Measurements from ENCODE around the gene NDFIP1. TPM values are rescaled to one million over a fixed set of nuclear protein-coding genes. Genes with fewer than 3 reads are reported as not detected.

The NDFIP1 gene
- total and polyA plus RNA-seq, 2 of the 4 experiments (the other 2 are of a cell fraction) = 7.7 to 15.4 TPM

DNA sequence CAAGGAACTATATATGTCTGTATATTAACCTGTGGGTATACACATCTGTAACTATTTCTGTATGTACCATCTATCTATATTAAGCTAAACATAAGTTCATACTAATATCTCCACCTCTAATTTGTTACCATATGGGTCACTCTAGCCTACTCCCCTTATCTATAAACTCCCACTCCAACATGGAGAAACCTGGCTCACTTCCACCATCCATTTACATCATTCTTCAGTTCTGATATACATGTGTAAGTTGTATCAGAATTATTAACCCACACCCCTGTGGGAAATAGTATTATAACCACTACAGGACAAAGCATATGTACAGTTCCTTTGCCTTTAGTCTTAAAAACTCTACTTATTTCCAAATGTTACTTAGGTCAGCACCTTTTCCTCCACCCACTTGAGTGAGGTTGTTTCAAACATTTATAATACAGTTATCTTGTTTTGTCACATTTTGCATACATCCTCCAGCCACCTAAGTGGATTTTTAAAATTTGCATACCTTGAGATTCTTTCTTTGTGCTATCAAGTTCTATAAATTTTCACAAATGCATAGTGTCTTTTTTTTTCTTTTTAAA is 10.6 kb downstream of the NDFIP1 start:
- Histone ChIP-seq H4K8ac (ENCODE audit: low read depth in 2 of 2, low read length in 2 of 2) (no peak overlapping the region), H3K4ac (ENCODE audit: low read depth, low read length) (no peak overlapping the region), H3K14ac (replicated peaks; ENCODE audit: low read depth, low read length) (no peak overlapping the region), H3K79me1 (ENCODE audit: low read depth in 1 of 2, low read length in 2 of 2) (peaks cover 38 to 69% of the 10 kb centered on the region in 2 experiments), H4K91ac (ENCODE audit: insufficient read depth, low read depth, low read length) (no peak overlapping the region), H2BK20ac (ENCODE audit: low read depth, low read length) (no peak overlapping the region), H2BK5ac (ENCODE audit: low read depth, low read length, poor library complexity, severe bottlenecking) (no peak overlapping the region), H2BK120ac (ENCODE audit: low read depth, low read length) (no peak overlapping the region), H3K36me3 (ENCODE audit: control insufficient read depth, insufficient read depth, low read length) (peaks cover 4% of the 10 kb centered on the region), H2AK5ac (ENCODE audit: low read depth, low read length) (no peak overlapping the region), H3K18ac (ENCODE audit: low read depth, low read length) (no peak overlapping the region), H4K5ac (ENCODE audit: low read depth, low read length) (no peak overlapping the region), H3K4me2 (ENCODE audit: low read depth, low read length) (no peak overlapping the region), H3K23ac (ENCODE audit: low read depth, low read length) (no peak overlapping the region), H3K9me1 (ENCODE audit: insufficient read depth, low read length) (peaks cover 5% of the 10 kb centered on the region; the same call in 1 of the 2 replicates), H3K9ac (ENCODE audit: low read depth, low read length) (no peak overlapping the region), H2BK15ac (ENCODE audit: low read depth, low read length) (no peak overlapping the region), H3K27ac (ENCODE audit: insufficient read depth, low read length) (no peak overlapping the region), H3K9me3 (ENCODE audit: control insufficient read depth, insufficient read depth, low read length) (no peaks in the 10 kb centered on the region), H4K20me1 (ENCODE audit: insufficient read depth, low read length) (peaks cover 68% of the 10 kb centered on the region), H2AFZ (replicated peaks; ENCODE audit: low read length, poor library complexity) (no peak overlapping the region), H3K56ac (ENCODE audit: extremely low read depth, insufficient read depth, low read length) (no peak overlapping the region), H3K4me3 (ENCODE audit: insufficient read depth, low read depth, low read length) (no peak overlapping the region), H2AK9ac (replicated peaks; ENCODE audit: low read depth, low read length, poor library complexity) (no peak overlapping the region), H3K4me1 (ENCODE audit: control insufficient read depth, insufficient read depth, low read length) (peaks cover 4% of the 10 kb centered on the region; the same call in 1 of the 2 replicates), H3K27me3 (ENCODE audit: control insufficient read depth, insufficient read depth, low read length) (no peaks in the 10 kb centered on the region)
- POLR2A ChIA-PET (ENCODE audit: unreplicated experiment) = no interaction called here
- TF ChIP-seq, protein P1, sequence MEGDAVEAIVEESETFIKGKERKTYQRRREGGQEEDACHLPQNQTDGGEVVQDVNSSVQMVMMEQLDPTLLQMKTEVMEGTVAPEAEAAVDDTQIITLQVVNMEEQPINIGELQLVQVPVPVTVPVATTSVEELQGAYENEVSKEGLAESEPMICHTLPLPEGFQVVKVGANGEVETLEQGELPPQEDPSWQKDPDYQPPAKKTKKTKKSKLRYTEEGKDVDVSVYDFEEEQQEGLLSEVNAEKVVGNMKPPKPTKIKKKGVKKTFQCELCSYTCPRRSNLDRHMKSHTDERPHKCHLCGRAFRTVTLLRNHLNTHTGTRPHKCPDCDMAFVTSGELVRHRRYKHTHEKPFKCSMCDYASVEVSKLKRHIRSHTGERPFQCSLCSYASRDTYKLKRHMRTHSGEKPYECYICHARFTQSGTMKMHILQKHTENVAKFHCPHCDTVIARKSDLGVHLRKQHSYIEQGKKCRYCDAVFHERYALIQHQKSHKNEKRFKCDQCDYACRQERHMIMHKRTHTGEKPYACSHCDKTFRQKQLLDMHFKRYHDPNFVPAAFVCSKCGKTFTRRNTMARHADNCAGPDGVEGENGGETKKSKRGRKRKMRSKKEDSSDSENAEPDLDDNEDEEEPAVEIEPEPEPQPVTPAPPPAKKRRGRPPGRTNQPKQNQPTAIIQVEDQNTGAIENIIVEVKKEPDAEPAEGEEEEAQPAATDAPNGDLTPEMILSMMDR (conservative IDR thresholded peaks at IDR 0.05; ENCODE audit: low read depth, low read length) = no peak
- TF ChIP-seq MAZ (IDR thresholded peaks at IDR 0.05; ENCODE audit: borderline replicate concordance, low read depth, low read length) (no peak), NFE2L2 (IDR thresholded peaks at IDR 0.05; ENCODE audit: low read depth, low read length) (no peak), SMC3 (IDR thresholded peaks at IDR 0.05; ENCODE audit: low read depth, low read length) (no peak), POLR2A (IDR thresholded peaks at IDR 0.05; ENCODE audit: low read depth, low read length) (no peak), RFX5 (IDR thresholded peaks at IDR 0.05; ENCODE audit: low read depth, low read length) (no peak), MAFK (IDR thresholded peaks at IDR 0.05; ENCODE audit: low read depth, low read length) (no peak), CHD1 (IDR thresholded peaks at IDR 0.05; ENCODE audit: low read depth, low read length) (no peak), MXI1 (IDR thresholded peaks at IDR 0.05; ENCODE audit: borderline replicate concordance, low read depth, low read length) (no peak), FOS (IDR thresholded peaks at IDR 0.05; ENCODE audit: low read depth, low read length) (no peak), RAD21 (IDR thresholded peaks at IDR 0.05; ENCODE audit: low read length) (no peak), BHLHE40 (IDR thresholded peaks at IDR 0.05; ENCODE audit: low read depth, low read length) (no peak), CEBPB (IDR thresholded peaks at IDR 0.05; ENCODE audit: low read depth, low read length) (no peak), RCOR1 (IDR thresholded peaks at IDR 0.05; ENCODE audit: insufficient replicate concordance, low read length) (no peak), ELK1 (IDR thresholded peaks at IDR 0.05; ENCODE audit: borderline replicate concordance, low read depth, low read length) (no peak)
- TF ChIP-seq, protein P2, sequence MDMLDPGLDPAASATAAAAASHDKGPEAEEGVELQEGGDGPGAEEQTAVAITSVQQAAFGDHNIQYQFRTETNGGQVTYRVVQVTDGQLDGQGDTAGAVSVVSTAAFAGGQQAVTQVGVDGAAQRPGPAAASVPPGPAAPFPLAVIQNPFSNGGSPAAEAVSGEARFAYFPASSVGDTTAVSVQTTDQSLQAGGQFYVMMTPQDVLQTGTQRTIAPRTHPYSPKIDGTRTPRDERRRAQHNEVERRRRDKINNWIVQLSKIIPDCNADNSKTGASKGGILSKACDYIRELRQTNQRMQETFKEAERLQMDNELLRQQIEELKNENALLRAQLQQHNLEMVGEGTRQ (IDR thresholded peaks at IDR 0.05; ENCODE audit: low read depth, low read length) = no peak
- dilution Hi-C loops (cut with HindIII; ENCODE audit: low sequenced_read_pairs, unreplicated experiment) (no loop called here), in situ Hi-C loops (cut with MboI; ENCODE audit: low sequenced_read_pairs) (loop anchor here (25.0 kb wide), 1 partner anchor 432 kb away; the partner anchor contains the start of gene ARAP3), intact Hi-C loops (cut with micrococcal nuclease) (no loop called here)
- ATAC-seq (ENCODE audit: low read depth) = no peak
- no TSS peak for BruUV-seq (replicated peaks)
- DNase-seq = no peak
- CTCF ChIA-PET = interaction anchor here (1.2 to 1.5 kb wide), 2 partner anchors 8 to 13 kb away, joined by 3 to 4 read pairs; no protein-coding TSS in a partner anchor
